ENCODE results near the gene HOXA10.

Gene HOXA10

GRCh38 chr7:27203365-27203953, 29.3 kb upstream of the HOXA10 start:
- no peak for DNase-seq (ENCODE audit: low read depth)

DNA sequence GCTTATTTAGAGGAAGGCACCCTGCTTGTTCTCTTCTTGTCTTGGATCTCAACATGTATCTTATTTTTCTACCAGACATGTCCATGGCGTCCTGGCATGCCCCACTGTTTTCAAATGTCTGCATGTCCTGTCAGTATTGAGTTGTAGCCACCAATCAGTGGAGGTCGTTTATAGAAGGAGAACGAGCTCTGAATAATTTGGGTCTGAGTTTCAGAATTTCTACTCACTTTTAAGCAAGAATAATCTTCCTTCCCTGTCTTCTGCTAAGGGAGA, 28.7 kb upstream of the HOXA10 start:
- DNase-seq (ENCODE audit: low read depth): no peak

GRCh38 chr7:27202018-27202861, 28.1 kb upstream of the HOXA10 start:
- DNase-seq (ENCODE audit: low read depth): no peak

DNA sequence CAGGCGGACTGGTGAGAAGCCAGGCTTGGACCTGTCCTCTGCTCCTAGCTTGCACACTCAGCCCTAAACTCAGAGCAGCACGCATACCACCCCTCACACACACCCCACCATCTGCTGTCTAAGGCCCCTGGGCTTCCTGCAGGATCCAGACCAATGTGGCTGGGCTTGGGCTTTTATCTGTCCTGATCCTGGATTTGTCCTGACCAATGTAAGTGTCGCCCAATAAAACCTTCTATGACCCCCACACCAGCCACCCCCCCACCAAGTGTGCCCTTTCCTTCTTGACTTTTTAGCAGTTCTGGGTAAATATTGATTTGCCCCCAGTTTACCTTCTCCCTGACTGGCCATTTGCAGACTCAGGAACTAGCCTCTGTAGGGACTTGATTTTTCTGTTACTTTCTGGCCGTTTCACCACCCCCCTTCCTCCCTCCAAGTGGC, 27.5 kb upstream of the HOXA10 start:
- DNase-seq (ENCODE audit: low read depth): no peak

- no peak for DNase-seq (ENCODE audit: low read depth)
Observed at GRCh38 chr7:27200761-27201579, 26.9 kb upstream of the HOXA10 start.

- DNase-seq (ENCODE audit: low read depth): no peak
Observed at GRCh38 chr7:27199849-27200760, 26.0 kb upstream of the HOXA10 start, which contains the start of gene HOXA13. Gene HOXA13 (minus strand): TSS chr7:27200091. CDS start chr7:27200077, 14 bp downstream.

- no peak for DNase-seq (ENCODE audit: low read depth)
Observed at GRCh38 chr7:27198871-27199801, 25.0 kb upstream of the HOXA10 start.

GRCh38 chr7:27198138-27198841, 24.2 kb upstream of the HOXA10 start:
- no peak for DNase-seq (ENCODE audit: low read depth)

DNA sequence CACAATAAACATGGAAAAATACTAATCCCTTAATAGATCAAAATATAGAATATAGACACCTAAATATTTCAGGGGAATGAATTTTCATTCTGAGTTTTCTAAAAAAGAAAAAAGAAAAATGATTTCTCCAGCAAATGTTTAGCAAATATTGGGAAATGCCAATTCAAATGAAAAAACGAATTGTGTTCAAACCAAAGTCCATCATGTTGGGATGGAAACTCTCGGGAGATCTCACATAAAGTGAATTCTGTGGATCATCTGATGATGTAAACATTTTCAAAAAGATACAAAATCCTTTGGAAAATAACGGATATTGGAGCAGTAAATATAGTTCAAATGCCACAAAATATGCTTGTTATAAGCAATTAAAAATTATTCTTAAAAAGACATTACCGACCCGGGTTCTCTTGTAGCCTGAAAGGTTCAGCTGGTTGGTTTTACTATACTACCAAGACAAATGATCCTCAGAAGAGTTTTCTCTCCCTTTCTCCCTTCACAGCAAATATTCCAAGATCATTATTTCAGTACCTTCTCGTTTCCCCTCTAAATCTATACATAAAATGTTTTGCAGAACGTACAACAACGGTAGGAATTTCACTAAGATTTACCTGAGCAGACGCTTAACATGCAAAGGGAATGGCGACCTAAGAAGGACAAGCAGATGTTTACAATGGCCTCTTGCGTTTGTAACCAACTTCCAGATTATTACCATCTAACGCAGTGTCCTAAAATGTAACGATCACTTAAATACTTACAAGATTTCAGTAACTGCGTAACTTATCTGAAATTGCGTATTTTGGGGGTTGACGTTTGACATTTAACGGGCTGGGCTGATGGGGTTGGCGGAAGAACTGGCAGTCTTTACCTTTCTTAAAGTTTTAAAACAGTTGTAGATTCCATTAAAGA, 23.3 kb upstream of the HOXA10 start:
- DNase-seq (ENCODE audit: low read depth): no peak

DNA sequence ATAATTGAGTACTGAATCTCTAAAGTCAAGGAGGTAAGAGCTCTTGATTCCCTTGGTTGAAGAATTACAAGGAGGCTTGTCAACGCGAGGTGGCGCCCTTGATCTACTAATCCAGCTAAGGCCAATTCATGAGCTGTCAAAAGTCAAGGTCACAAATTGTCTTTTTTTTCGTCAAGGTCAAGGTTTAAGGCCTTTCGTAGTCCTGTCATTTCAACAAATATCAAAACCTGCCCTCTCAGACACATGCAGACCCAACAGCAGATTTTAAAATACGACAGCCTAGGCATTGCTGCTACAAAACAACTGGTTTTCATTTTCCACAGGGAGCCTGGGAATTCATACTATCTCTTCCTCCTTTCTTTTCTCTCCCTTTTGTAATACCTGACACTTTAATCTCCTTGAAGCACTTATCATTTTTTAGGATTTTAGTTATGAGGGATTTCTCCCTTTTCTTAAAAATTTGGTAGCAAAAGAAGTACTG, 22.2 kb upstream of the HOXA10 start:
- peak; percentile 49 for DNase-seq (ENCODE audit: low read depth)

- no peak for DNase-seq (ENCODE audit: low read depth)
Observed at GRCh38 chr7:27194686-27195379, 20.7 kb upstream of the HOXA10 start.

DNA sequence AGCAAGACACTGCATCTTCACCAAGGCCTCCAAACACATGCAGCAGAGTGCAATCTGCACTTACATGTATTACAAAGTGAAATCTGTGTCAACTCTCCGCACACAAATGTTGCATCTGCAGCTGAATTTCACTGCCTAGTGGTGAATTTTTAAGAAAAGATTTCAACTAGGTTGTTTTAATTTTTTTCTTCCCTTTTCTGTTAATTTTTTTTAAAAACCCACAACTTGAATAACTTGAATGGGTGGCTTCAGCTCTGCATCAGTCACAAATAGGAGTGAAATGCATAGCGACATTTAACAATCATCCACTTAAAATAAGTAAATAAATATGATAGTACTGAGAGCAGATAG, 19.9 kb upstream of the HOXA10 start:
- no peak for DNase-seq (ENCODE audit: low read depth)

DNA sequence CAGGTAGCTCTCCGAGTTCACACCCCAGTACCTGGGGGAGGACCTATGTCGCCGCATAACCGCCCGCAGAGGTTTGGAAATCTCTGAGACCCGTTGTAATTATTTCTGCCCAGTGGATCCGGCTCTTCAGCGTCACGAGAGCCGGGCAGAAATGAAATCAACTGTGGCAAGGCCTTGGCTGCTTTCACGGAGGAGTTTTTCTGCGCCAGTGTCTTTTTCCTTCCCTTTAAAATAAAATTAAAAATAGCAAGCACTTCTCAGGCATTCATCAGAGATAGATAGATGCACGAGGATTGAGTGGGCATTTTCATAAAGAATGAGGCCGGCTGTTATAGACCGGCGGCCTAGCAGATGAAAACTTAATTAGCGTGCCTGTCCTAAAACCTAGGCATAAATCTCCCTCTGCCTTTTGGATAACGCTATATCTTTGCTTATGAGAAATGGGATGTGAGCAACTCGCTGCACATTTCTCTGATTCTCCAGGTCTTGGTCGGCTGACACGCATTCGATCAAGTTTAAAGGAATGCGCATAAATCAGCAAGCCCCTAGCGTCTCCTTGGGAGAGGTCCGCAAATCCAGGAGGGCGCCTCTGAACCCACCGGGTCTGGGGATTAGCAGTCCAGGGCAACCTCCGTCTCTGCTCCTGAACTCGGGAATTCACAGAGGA, 19.3 kb upstream of the HOXA10 start:
- no peak for DNase-seq (ENCODE audit: low read depth)

- no peak for DNase-seq (ENCODE audit: low read depth)
Observed at GRCh38 chr7:27192546-27193334, 18.6 kb upstream of the HOXA10 start.

GRCh38 chr7:27191833-27192545, 17.9 kb upstream of the HOXA10 start:
- DNase-seq (ENCODE audit: low read depth): no peak

- no peak for DNase-seq (ENCODE audit: low read depth)
Observed at GRCh38 chr7:27191161-27191731, 17.1 kb upstream of the HOXA10 start.

Data from T-helper 22 cell (primary cell).